ENCODE data around the gene RFX8.

GRCh38 chr2:101427743-101428142 lies 47.2 kb downstream of the RFX8 start:
- TF ChIP-seq CTCF (IDR thresholded peaks at IDR 0.05) (no peak), POLR2AphosphoS5 (IDR thresholded peaks at IDR 0.05) (no peak), POLR2A (IDR thresholded peaks at IDR 0.05) (no peak), EP300 (IDR thresholded peaks at IDR 0.05) (no peak)
